Measurements from ENCODE around the gene KLHL5. TPM values are rescaled to one million over a fixed set of nuclear protein-coding genes. Genes with fewer than 3 reads are reported as not detected.

The KLHL5 gene
- total RNA-seq, 2 experiments from 2014 or later = 34.4 to 59.8 TPM

GRCh38 chr4:39026096-39026495 is 35.9 kb upstream of the KLHL5 start:
- Histone ChIP-seq H3K4me1 (ENCODE audit: insufficient read depth, low read length, poor library complexity, severe bottlenecking) (peaks cover 42% of the 10 kb centered on the region), H3K9me2 (ENCODE audit: insufficient read depth, low read length) (no peaks in the 10 kb centered on the region), H3K79me2 (ENCODE audit: insufficient read depth, low read depth, low read length) (peaks cover 89% of the 10 kb centered on the region), H2AFZ (ENCODE audit: low read length) (no peak overlapping the region), H3K4me2 (ENCODE audit: low read length) (peak overlapping the region; percentile 48), H4K20me1 (ENCODE audit: insufficient read depth, low read length) (no peaks in the 10 kb centered on the region), H3K27ac (ENCODE audit: low read depth, low read length, poor library complexity, severe bottlenecking) (peak overlapping the region; percentile 93), H3K9me3 (ENCODE audit: low read length) (no peaks in the 10 kb centered on the region), H3K36me3 (ENCODE audit: insufficient read depth, low read length) (peaks cover 33% of the 10 kb centered on the region), H3K4me3 (ENCODE audit: low read depth, low read length, poor library complexity, severe bottlenecking) (no peak overlapping the region)
- BruUV-seq (replicated peaks) = no TSS peak
- TF ChIP-seq CTCF (conservative IDR thresholded peaks at IDR 0.05; ENCODE audit: low read length) = no peak
- TF ChIP-seq EZH2phosphoT487 (IDR thresholded peaks at IDR 0.05; ENCODE audit: borderline replicate concordance, low read depth, low read length) = no peak
- CTCF ChIA-PET (ENCODE audit: unreplicated experiment) = no interaction called here
- POLR2A ChIA-PET = interaction anchor here (0.7 to 1.2 kb wide), 2 partner anchors 17 to 189 kb away, joined by 3 to 7 read pairs; no protein-coding TSS in a partner anchor
- intact Hi-C loops (cut with micrococcal nuclease; ENCODE audit: unreplicated experiment) = loop anchor here (5.0 kb wide), 1 partner anchor 1171 kb away; the partner anchor contains the start of gene RHOH
- DNase-seq (ENCODE audit: low spot score) = no peak

- Histone ChIP-seq H3K4me1 (ENCODE audit: insufficient read depth, low read length, poor library complexity, severe bottlenecking) (peaks cover 66% of the 10 kb centered on the region), H3K36me3 (ENCODE audit: insufficient read depth, low read length) (peaks cover 3% of the 10 kb centered on the region), H3K9me3 (ENCODE audit: low read length) (no peaks in the 10 kb centered on the region), H3K4me2 (ENCODE audit: low read length) (peak overlapping the region; percentile 90), H4K20me1 (ENCODE audit: insufficient read depth, low read length) (no peaks in the 10 kb centered on the region), H3K27ac (ENCODE audit: low read depth, low read length, poor library complexity, severe bottlenecking) (peak overlapping the region; percentile 91), H3K4me3 (ENCODE audit: low read depth, low read length, poor library complexity, severe bottlenecking) (peak overlapping the region; percentile 79), H2AFZ (ENCODE audit: low read length) (peak overlapping the region; percentile 54; the same call in 1 of the 2 replicates), H3K79me2 (ENCODE audit: insufficient read depth, low read depth, low read length) (peaks cover 66% of the 10 kb centered on the region), H3K9me2 (ENCODE audit: insufficient read depth, low read length) (no peaks in the 10 kb centered on the region)
- intact Hi-C loops (cut with micrococcal nuclease; ENCODE audit: unreplicated experiment) = loop anchor here (2.0 to 5.0 kb wide), 7 partner anchors 105 to 1962 kb away; partner anchors contain the start of genes RFC1, RHOH and TLR6
- CTCF ChIA-PET (ENCODE audit: unreplicated experiment) = interaction anchor here (1.0 to 1.3 kb wide), 2 partner anchors 11 to 14 kb away, joined by 3 to 4 read pairs; no protein-coding TSS in a partner anchor
- TF ChIP-seq CTCF (conservative IDR thresholded peaks at IDR 0.05; ENCODE audit: low read length) (peak; percentile 68), EZH2phosphoT487 (IDR thresholded peaks at IDR 0.05; ENCODE audit: borderline replicate concordance, low read depth, low read length) (no peak)
- POLR2A ChIA-PET = interaction anchor here (0.5 to 8.1 kb wide), 18 partner anchors 8 to 1590 kb away, joined by 3 to 169 read pairs (median 6); no protein-coding TSS in a partner anchor
- DNase-seq (ENCODE audit: low spot score) = peak; percentile 71
- BruUV-seq (replicated peaks) = no TSS peak
Observed at GRCh38 chr4:39029752-39030694, 32.0 kb upstream of the KLHL5 start.

Data from OCI-LY7 (cell line).